ENCODE measurements around the gene SNX9.

SNX9 gene

GRCh38 chr6:157975456-157975855 lies 152.4 kb downstream of the SNX9 start:
- TF ChIP-seq ZNF274 (IDR thresholded peaks at IDR 0.05; ENCODE audit: low read depth, low read length) = no peak
- no peak overlapping the region for H3K4me3 ChIP-seq (ENCODE audit: low read length)

- no peak for TF ChIP-seq ZNF274 (IDR thresholded peaks at IDR 0.05; ENCODE audit: low read depth, low read length)
Measured at GRCh38 chr6:157976345-157977175, 153.5 kb downstream of the SNX9 start.

GRCh38 chr6:157977176-157977804 lies 154.2 kb downstream of the SNX9 start:
- no peak for TF ChIP-seq ZNF274 (IDR thresholded peaks at IDR 0.05; ENCODE audit: low read depth, low read length)
- H3K4me3 ChIP-seq (ENCODE audit: low read length) = no peak overlapping the region

More at GRCh38 chr6:157976345-157977175, 153.5 kb downstream of the SNX9 start:
- H3K4me3 ChIP-seq (ENCODE audit: low read length) = no peak overlapping the region

- no peak for TF ChIP-seq ZNF274 (IDR thresholded peaks at IDR 0.05; ENCODE audit: low read depth, low read length)
- H3K4me3 ChIP-seq (ENCODE audit: low read length) = no peak overlapping the region
Measured at GRCh38 chr6:157978021-157978783, 155.2 kb downstream of the SNX9 start.

GRCh38 chr6:157980288-157981131 lies 157.5 kb downstream of the SNX9 start:
- H3K4me3 ChIP-seq (ENCODE audit: low read length) = no peak overlapping the region; the same call in 1 of the 2 replicates
- TF ChIP-seq ZNF274 (IDR thresholded peaks at IDR 0.05; ENCODE audit: low read depth, low read length) = no peak

GRCh38 chr6:157981132-157981394 lies 158.0 kb downstream of the SNX9 start:
- no peak for TF ChIP-seq ZNF274 (IDR thresholded peaks at IDR 0.05; ENCODE audit: low read depth, low read length)
- H3K4me3 ChIP-seq (ENCODE audit: low read length) = peak overlapping the region; percentile 75; the same call in 1 of the 2 replicates

- peak within 1 kb of the TSS; percentile 75 for H3K4me3 ChIP-seq (ENCODE audit: low read length)
- no peak for TF ChIP-seq ZNF274 (IDR thresholded peaks at IDR 0.05; ENCODE audit: low read depth, low read length)
Measured at GRCh38 chr6:157981395-157982101, 158.5 kb downstream of the SNX9 start, which contains the start of gene SYNJ2. TSS of gene SYNJ2 (plus strand) at chr6:157981863. CDS start at chr6:157981962, 99 bp downstream.

- peak overlapping the region; percentile 75 for H3K4me3 ChIP-seq (ENCODE audit: low read length)
- no peak for TF ChIP-seq ZNF274 (IDR thresholded peaks at IDR 0.05; ENCODE audit: low read depth, low read length)
Measured at GRCh38 chr6:157982102-157982562, 159.1 kb downstream of the SNX9 start.

- no peak for TF ChIP-seq ZNF274 (IDR thresholded peaks at IDR 0.05; ENCODE audit: low read depth, low read length)
- H3K4me3 ChIP-seq (ENCODE audit: low read length) = peak overlapping the region; percentile 75; the same call in 1 of the 2 replicates
Measured at GRCh38 chr6:157982563-157983405, 159.7 kb downstream of the SNX9 start.

GRCh38 chr6:157983406-157984119 lies 160.5 kb downstream of the SNX9 start:
- no peak for TF ChIP-seq ZNF274 (IDR thresholded peaks at IDR 0.05; ENCODE audit: low read depth, low read length)
- H3K4me3 ChIP-seq (ENCODE audit: low read length) = no peak overlapping the region

GRCh38 chr6:157984128-157984527 lies 161.1 kb downstream of the SNX9 start:
- no peak for TF ChIP-seq ZNF274 (IDR thresholded peaks at IDR 0.05; ENCODE audit: low read depth, low read length)
- no peak overlapping the region for H3K4me3 ChIP-seq (ENCODE audit: low read length)
